H9 (cell line): ENCODE measurements around the gene IDH3B. TPM values are rescaled to one million over a fixed set of nuclear protein-coding genes. Genes with fewer than 3 reads are reported as not detected.

Source experiments
- DNase-seq: peaks from one replicate; pipeline ENCODE4 v3.0.0-alpha.2; 2017
- H2AFZ ChIP-seq: one replicate; pipeline ENCODE4 v1.6.1; 2013; ENCODE audit warnings: mild to moderate bottlenecking, low read length, control low read depth, moderate library complexity
- H2AK5ac ChIP-seq: 2 replicates; pipeline ENCODE4 v1.6.1; 2013; ENCODE audit warnings: low read length, control low read depth, mixed read lengths; ENCODE audit not compliant: insufficient read length
- H2BK120ac ChIP-seq: one replicate; pipeline ENCODE4 v1.6.1; 2013; ENCODE audit warnings: low read depth, mild to moderate bottlenecking, low read length, control low read depth, inconsistent platforms; ENCODE audit not compliant: poor library complexity, severe bottlenecking
- H2BK12ac ChIP-seq: 2 replicates; pipeline ENCODE4 v1.6.1; 2013; ENCODE audit warnings: low read length, control low read depth, mixed read lengths, low read depth; ENCODE audit not compliant: insufficient read length
- H2BK15ac ChIP-seq: 2 replicates; pipeline ENCODE4 v1.6.1; 2013; ENCODE audit warnings: low read depth, low read length, control low read depth
- H2BK20ac ChIP-seq: one replicate; pipeline ENCODE4 v1.6.1; 2013; ENCODE audit warnings: low read depth, mild to moderate bottlenecking, low read length, control low read depth, inconsistent platforms; ENCODE audit not compliant: poor library complexity, severe bottlenecking
- H2BK5ac ChIP-seq: 2 replicates; pipeline ENCODE4 v1.6.1; 2013; ENCODE audit warnings: low read length, control low read depth, mixed read lengths; ENCODE audit not compliant: insufficient read length
- H3K14ac ChIP-seq: 2 replicates; pipeline ENCODE4 v1.6.1; 2013; ENCODE audit warnings: low read length, control low read depth; ENCODE audit not compliant: insufficient read depth
- H3K18ac ChIP-seq: 2 replicates; pipeline ENCODE4 v1.6.1; 2013; ENCODE audit warnings: low read depth, mild to moderate bottlenecking, mixed read lengths, low read length, control low read depth; ENCODE audit not compliant: insufficient read length
- H3K23ac ChIP-seq: 2 replicates; pipeline ENCODE4 v1.6.1; 2013; ENCODE audit warnings: low read length, control low read depth, mixed read lengths, low read depth; ENCODE audit not compliant: insufficient read length
- H3K23me2 ChIP-seq: 2 replicates; pipeline ENCODE4 v1.6.1; 2013; ENCODE audit warnings: low read depth, mild to moderate bottlenecking, mixed read lengths, low read length, control low read depth; ENCODE audit not compliant: insufficient read length, poor library complexity, severe bottlenecking
- H3K27ac ChIP-seq: 2 replicates; pipeline ENCODE4 v1.5.1; 2013; ENCODE audit warnings: low read length, control low read depth, mixed read lengths, low read depth; ENCODE audit not compliant: insufficient read length
- H3K27me3 ChIP-seq: 2 replicates; pipeline ENCODE4 v1.6.1; 2013; ENCODE audit warnings: low read length, control low read depth, inconsistent platforms; ENCODE audit not compliant: insufficient read depth
- H3K4ac ChIP-seq: 2 replicates; pipeline ENCODE4 v1.6.1; 2013; ENCODE audit warnings: low read depth, mild to moderate bottlenecking, control low read depth, inconsistent platforms, low read length, moderate library complexity
- H3K4me1 ChIP-seq: 2 replicates; pipeline ENCODE4 v1.6.1; 2013; ENCODE audit warnings: low read length, control low read depth, inconsistent platforms; ENCODE audit not compliant: insufficient read depth
- H3K4me2 ChIP-seq: 2 replicates; pipeline ENCODE4 v1.6.1; 2013; ENCODE audit warnings: low read length, control low read depth, mixed read lengths; ENCODE audit not compliant: insufficient read length, insufficient read depth
- H3K56ac ChIP-seq: 2 replicates; pipeline ENCODE4 v1.6.1; 2013; ENCODE audit warnings: low read depth, mild to moderate bottlenecking, mixed read lengths, low read length, control low read depth; ENCODE audit not compliant: insufficient read length
- H3K79me1 ChIP-seq: 2 replicates; pipeline ENCODE4 v1.6.1; 2013; ENCODE audit warnings: low read depth, mild to moderate bottlenecking, moderate library complexity, low read length, control low read depth, inconsistent platforms; ENCODE audit not compliant: insufficient read depth, poor library complexity, severe bottlenecking
- H3K79me2 ChIP-seq: 2 replicates; pipeline ENCODE4 v1.6.1; 2013; ENCODE audit warnings: low read length, control low read depth, inconsistent platforms; ENCODE audit not compliant: insufficient read depth
- H3K9ac ChIP-seq: 2 replicates; pipeline ENCODE4 v1.6.1; 2013; ENCODE audit warnings: low read length, control low read depth, mixed read lengths; ENCODE audit not compliant: insufficient read length; ENCODE audit errors: extremely low read depth
- H3K9me3 ChIP-seq: one replicate; pipeline ENCODE4 v1.6.1; 2013; ENCODE audit warnings: low read depth, low read length, inconsistent platforms; ENCODE audit not compliant: control insufficient read depth
- H3T11ph ChIP-seq: one replicate; pipeline ENCODE4 v1.6.1; 2013; ENCODE audit warnings: mild to moderate bottlenecking, low read length, control low read depth, inconsistent platforms
- H4K20me1 ChIP-seq: one replicate; pipeline ENCODE4 v1.6.1; 2013; ENCODE audit not compliant: control insufficient read depth, insufficient read length, insufficient read depth
- H4K5ac ChIP-seq: 2 replicates; pipeline ENCODE4 v1.6.1; 2013; ENCODE audit warnings: low read depth, mild to moderate bottlenecking, mixed read lengths, low read length, control low read depth; ENCODE audit not compliant: insufficient read length
- H4K8ac ChIP-seq: replicated peaks from 2 replicates; pipeline ENCODE4 v1.6.1; 2013; ENCODE audit warnings: low read length, control low read depth, mixed read lengths, low read depth; ENCODE audit not compliant: insufficient read length
- H4K91ac ChIP-seq: 2 replicates; pipeline ENCODE4 v1.6.1; 2013; ENCODE audit warnings: low read depth, mild to moderate bottlenecking, moderate library complexity, mixed read lengths, low read length, control low read depth; ENCODE audit not compliant: insufficient read length
- H3K27ac Mint-ChIP-seq, 3 experiments: 2 replicates in 2 of 3; 3 replicates in 1 of 3; pipeline ENCODE4 v1.8.0; 2020 to 2021; ENCODE audit warnings: mixed read lengths in 3 of 3, mild to moderate bottlenecking in 1 of 3, moderate library complexity in 1 of 3
- H3K27me3 Mint-ChIP-seq: 2 replicates; pipeline ENCODE4 v1.8.0; 2021; ENCODE audit warnings: low read depth, mild to moderate bottlenecking, moderate library complexity, mixed read lengths
- H3K36me3 Mint-ChIP-seq, 3 experiments: 2 replicates in 2 of 3; 3 replicates in 1 of 3; pipeline ENCODE4 v1.8.0; 2020 to 2021; ENCODE audit warnings: low read depth in 3 of 3, mixed read lengths in 3 of 3; ENCODE audit not compliant: insufficient read depth in 1 of 3
- H3K4me1 Mint-ChIP-seq, 2 experiments: 2 replicates each; pipeline ENCODE4 v1.8.0; 2020; ENCODE audit warnings: mixed read lengths in 2 of 2
- H3K4me3 Mint-ChIP-seq, 2 experiments: 2 replicates in 1 of 2; 3 replicates in 1 of 2; pipeline ENCODE4 v1.8.0; 2020 to 2021; ENCODE audit warnings: mild to moderate bottlenecking in 2 of 2, mixed read lengths in 2 of 2, moderate library complexity in 1 of 2
- H3K9me3 Mint-ChIP-seq, 2 experiments: 2 replicates in 1 of 2; 3 replicates in 1 of 2; pipeline ENCODE4 v1.8.0; 2020; ENCODE audit warnings: mild to moderate bottlenecking in 2 of 2, mixed read lengths in 2 of 2, moderate library complexity in 1 of 2
- CTCF ChIP-seq: fragments of 200-600 bp; sonication (generic); conservative IDR thresholded peaks from 3 replicates; pipeline ENCODE4 v1.8.0; 2021; ENCODE audit warnings: antibody characterized with exemption, mild to moderate bottlenecking
- WGBS: extraction: QIAGEN DNeasy Blood & Tissue Kit; methylation state at CpG from one replicate; pipeline ENCODE4 v1.1.7; 2013; ENCODE audit warnings: missing lambda C conversion rate, low lambda C conversion rate, mixed read lengths; ENCODE audit not compliant: insufficient read length; ENCODE audit errors: extremely low coverage; 5-methylcytosine and 5-hydroxymethylcytosine counted together
- total RNA-seq: library from RNA; stranded (reverse); gene quantifications from 2 replicates; pipeline ENCODE4 v1.2.1, GENCODE V29; 2021

The IDH3B gene
- total RNA-seq, 1 experiment from 2014 or later: 114 TPM

- peak overlapping the region in 1 of 3 experiments; percentile 49; a peak in 1 of 7 replicates for H3K27ac Mint-ChIP-seq
- no peak overlapping the region for H3K4ac ChIP-seq
- no peak overlapping the region for H3K23ac ChIP-seq
- H2BK120ac ChIP-seq: no peak overlapping the region
- no peaks in the 10 kb centered on the region for H3K36me3 Mint-ChIP-seq
- no peak overlapping the region for H3K4me2 ChIP-seq
- no peak overlapping the region for H2AK5ac ChIP-seq
- H3K4me3 Mint-ChIP-seq: no peak overlapping the region
- H3K9me3 Mint-ChIP-seq: no peaks in the 10 kb centered on the region; a peak in 1 of 5 replicates
- no peak for TF ChIP-seq CTCF
- no CpG with 5 or more reads among the region's 17 CpGs for WGBS
- H4K5ac ChIP-seq: no peak overlapping the region
- no peaks in the 10 kb centered on the region for H3K79me1 ChIP-seq
- H3K4me1 ChIP-seq: peaks cover 8% of the 10 kb centered on the region
- H2BK12ac ChIP-seq: no peak overlapping the region
- H2BK5ac ChIP-seq: no peak overlapping the region
- H3K27me3 Mint-ChIP-seq: peaks cover 43% of the 10 kb centered on the region
- H3K9ac ChIP-seq: no peak overlapping the region
- H3K56ac ChIP-seq: no peak overlapping the region
- no peak overlapping the region for H4K8ac ChIP-seq
- H3K27me3 ChIP-seq: peaks cover 3% of the 10 kb centered on the region; the same call in 1 of the 2 replicates
- peak overlapping the region; percentile 10; the same call in 1 of the 2 replicates for H3K14ac ChIP-seq
- DNase-seq: peak; percentile 30
- H4K20me1 ChIP-seq: no peaks in the 10 kb centered on the region
- H4K91ac ChIP-seq: no peak overlapping the region
- H3K27ac ChIP-seq: no peak overlapping the region
- no peak overlapping the region for H2AFZ ChIP-seq
- H3K4me1 Mint-ChIP-seq: peaks cover 35 to 38% of the 10 kb centered on the region in 2 experiments
- H3K18ac ChIP-seq: no peak overlapping the region
- no peaks in the 10 kb centered on the region for H3K79me2 ChIP-seq
- H3T11ph ChIP-seq: no peak overlapping the region
- H3K9me3 ChIP-seq: no peaks in the 10 kb centered on the region
- no peak overlapping the region for H2BK15ac ChIP-seq
- H2BK20ac ChIP-seq: no peak overlapping the region
- no peaks in the 10 kb centered on the region for H3K23me2 ChIP-seq
Measured at GRCh38 chr20:2709205-2709981, 45.4 kb upstream of the IDH3B start.
